ENCODE data around the gene PPP1R9B. TPM values are rescaled to one million over a fixed set of nuclear protein-coding genes. Genes with fewer than 3 reads are reported as not detected.

Gene PPP1R9B
- total and polyA plus RNA-seq, 2 of the 8 experiments (the other 6 are each of a cell fraction or from before 2014, with no cell fraction given): 5.2 to 13.1 TPM

GRCh38 chr17:50128441-50129352, 21.8 kb downstream of the PPP1R9B start:
- peak overlapping the region; percentile 15 for H4K91ac ChIP-seq (replicated peaks; ENCODE audit: insufficient read length, low read length)
- peak overlapping the region; percentile 5 for H4K5ac ChIP-seq (ENCODE audit: insufficient read length, low read depth, low read length)
- H3K56ac ChIP-seq (replicated peaks; ENCODE audit: insufficient read length, low read depth, low read length): no peak overlapping the region
- POLR2A ChIA-PET (ENCODE audit: partially characterized antibody): interaction anchor here (0.7 to 3.5 kb wide), 10 partner anchors 10 to 421 kb away, joined by 3 to 13 read pairs (median 4); no protein-coding TSS in a partner anchor
- H3K36me3 ChIP-seq (ENCODE audit: control insufficient read depth in 2 of 4, insufficient read depth in 4 of 4, low read length in 3 of 4): no peaks in the 10 kb centered on the region
- FAIRE-seq (peak; percentile 52), DNase-seq (ENCODE audit: low read depth in 1 of 2, low spot score in 2 of 2) (peak in 1 of 2 experiments; percentile 84)
- peak overlapping the region; percentile 70 to 92 for H3K4me2 ChIP-seq (ENCODE audit: insufficient read depth in 1 of 2, low read depth in 2 of 2, low read length in 2 of 2)
- H2BK15ac ChIP-seq (ENCODE audit: low read length): no peak overlapping the region
- H2AFZ ChIP-seq (ENCODE audit: low read length): 0 out of 2 replicates have a peak overlapping the region, but pooled peaks have one; percentile 24
- no peaks in the 10 kb centered on the region for H4K20me1 ChIP-seq (replicated peaks in 1 of 2; ENCODE audit: control insufficient read depth in 1 of 2, insufficient read depth in 2 of 2, low read length in 2 of 2)
- H3K14ac ChIP-seq (ENCODE audit: insufficient read length): no peak overlapping the region
- no peaks in the 10 kb centered on the region for H3K79me1 ChIP-seq (ENCODE audit: low read depth, low read length)
- H2BK12ac ChIP-seq (ENCODE audit: low read depth, low read length): peak overlapping the region; percentile 5
- CTCF ChIA-PET (ENCODE audit: partially characterized antibody): interaction anchor here (1.0 to 23.0 kb wide), 3 partner anchors 10 to 31 kb away, joined by 3 to 412 read pairs (median 299); partner anchors contain the start of genes PDK2 and PPP1R9B
- H3K23me2 ChIP-seq (ENCODE audit: low read depth, low read length): peaks cover 20% of the 10 kb centered on the region
- H2AK5ac ChIP-seq (ENCODE audit: low read depth, low read length): no peak overlapping the region
- H3K4me3 ChIP-seq (ENCODE audit: extremely low read depth in 1 of 4, insufficient read depth in 2 of 4, low read depth in 3 of 4, low read length in 4 of 4): peak overlapping the region; percentile 37 to 97 (median 74)
- no peak overlapping the region; the same call in none of the 2 replicates for H4K8ac ChIP-seq (ENCODE audit: extremely low read depth, insufficient read depth, low read length)
- H3K4me1 ChIP-seq (replicated peaks in 1 of 4; ENCODE audit: control insufficient read depth in 3 of 4, insufficient read depth in 4 of 4, low read length in 3 of 4): peaks cover 9 to 32% (median 27%) of the 10 kb centered on the region in 4 experiments
- H3K9me3 ChIP-seq (ENCODE audit: insufficient read depth in 2 of 2, low read depth in 1 of 2, low read length in 1 of 2): no peaks in the 10 kb centered on the region
- peak overlapping the region; percentile 97 for H3K18ac ChIP-seq (ENCODE audit: extremely low read depth, low read length)
- no peak overlapping the region for H3K23ac ChIP-seq (ENCODE audit: insufficient read length)
- peak overlapping the region; percentile 12; the same call in 1 of the 2 replicates for H3K27ac ChIP-seq (ENCODE audit: low read depth, low read length)
- no peak overlapping the region for H2BK20ac ChIP-seq (ENCODE audit: low read length)
- no peak overlapping the region for H2BK120ac ChIP-seq (replicated peaks; ENCODE audit: low read depth, low read length)
- peak overlapping the region in 2 of 4 experiments; percentile 25 to 68; a peak in 4 of 7 replicates for H3K9ac ChIP-seq (replicated peaks in 1 of 4; ENCODE audit: extremely low read depth in 1 of 4, low read depth in 3 of 4, low read length in 3 of 4)
- H2BK5ac ChIP-seq (ENCODE audit: low read depth, low read length): peak overlapping the region; percentile 41; the same call in 1 of the 2 replicates
- no peak overlapping the region for H3K4ac ChIP-seq (replicated peaks; ENCODE audit: insufficient read length, low read depth, low read length)
- H3K27me3 ChIP-seq (replicated peaks in 1 of 4; ENCODE audit: control insufficient read depth in 3 of 4, extremely low read depth in 1 of 4, insufficient read depth in 3 of 4, low read length in 3 of 4): peaks cover 0 to 11% (median 2%) of the 10 kb centered on the region in 4 experiments; a peak in 4 of 7 replicates
- 9% methylated on average over 29 of the region's 32 CpGs; no CpG with 5 or more reads in 1 of the 2 experiments for WGBS, 2 experiments (ENCODE audit: extremely low coverage in 1 of 2, insufficient coverage in 1 of 2, insufficient read length in 1 of 2, insufficient replicate concordance in 2 of 2, low coverage in 1 of 2, low lambda C conversion rate in 2 of 2, missing lambda C conversion rate in 1 of 2)
- H3K79me2 ChIP-seq (ENCODE audit: control insufficient read depth in 1 of 2, insufficient read depth in 2 of 2, low read length in 2 of 2): no peaks in the 10 kb centered on the region
- peak; percentile 45 for TF ChIP-seq TAF7 (optimal IDR thresholded peaks at IDR 0.05; ENCODE audit: borderline replicate concordance, low read depth, low read length)
- TF ChIP-seq JUN (IDR thresholded peaks at IDR 0.05; ENCODE audit: low read depth, low read length): no peak
- TF ChIP-seq SIRT6 (IDR thresholded peaks at IDR 0.05; ENCODE audit: low read length): no peak
- no peak for TF ChIP-seq POLR2A (IDR thresholded peaks at IDR 0.05; ENCODE audit: control extremely low read depth in 1 of 2, low read depth in 2 of 2, low read length in 2 of 2)
- TF ChIP-seq RFX5 (IDR thresholded peaks at IDR 0.05; ENCODE audit: borderline replicate concordance, low read depth, low read length): no peak
- peak in 1 of 2 experiments; percentile 35; a peak in 1 of 4 replicates for TF ChIP-seq HDAC2 (IDR thresholded peaks at IDR 0.05; ENCODE audit: borderline replicate concordance in 1 of 2, low read depth in 2 of 2, low read length in 2 of 2)
- TF ChIP-seq KDM1A (IDR thresholded peaks at IDR 0.05; ENCODE audit: borderline replicate concordance, low read length): peak; percentile 66; the same call in 1 of the 2 replicates
- peak; percentile 43; the same call in 1 of the 2 replicates for TF ChIP-seq CHD2 (IDR thresholded peaks at IDR 0.05; ENCODE audit: low read length)
- TF ChIP-seq PHF8 (conservative IDR thresholded peaks at IDR 0.05; ENCODE audit: low read depth, low read length): no peak
- peak; percentile 39; the same call in 1 of the 2 replicates for TF ChIP-seq SUZ12 (IDR thresholded peaks at IDR 0.05; ENCODE audit: low read length)
